BE2C (cell line): ENCODE measurements around the gene CNMD.

ENCODE experiments used
- DNase-seq: peaks from one replicate; pipeline ENCODE4 v3.0.0-alpha.2; 2020
- H3K27me3 ChIP-seq: fragments of 250-450 bp; sonication (Bioruptor Pico); 2 replicates; pipeline ENCODE4 v1.5.1; 2020; ENCODE audit warnings: mild to moderate bottlenecking
- H3K36me3 ChIP-seq: fragments of 250-450 bp; sonication (Bioruptor Pico); 2 replicates; pipeline ENCODE4 v1.5.1; 2020; ENCODE audit warnings: mild to moderate bottlenecking
- H3K4me1 ChIP-seq: fragments of 250-450 bp; sonication (Bioruptor Pico); 2 replicates; pipeline ENCODE4 v1.5.1; 2020
- H3K4me3 ChIP-seq: 2 replicates; pipeline ENCODE4 v1.5.1; 2011; ENCODE audit warnings: low read depth, low read length
- H3K9me3 ChIP-seq: fragments of 250-450 bp; sonication (Bioruptor Pico); 2 replicates; pipeline ENCODE4 v1.5.1; 2020
- CTCF ChIP-seq: IDR thresholded peaks from 2 replicates; pipeline ENCODE4 v1.5.1; 2012; ENCODE audit warnings: mild to moderate bottlenecking, low read depth, low read length

Gene CNMD

GRCh38 chr13:52783943-52784342 is 44.3 kb upstream of the CNMD start:
- Histone ChIP-seq H3K27me3 (peaks cover 12% of the 10 kb centered on the region), H3K4me1 (no peaks in the 10 kb centered on the region), H3K36me3 (no peaks in the 10 kb centered on the region), H3K4me3 (no peak overlapping the region), H3K9me3 (no peaks in the 10 kb centered on the region)
- no peak for DNase-seq
- no peak for TF ChIP-seq CTCF

DNA sequence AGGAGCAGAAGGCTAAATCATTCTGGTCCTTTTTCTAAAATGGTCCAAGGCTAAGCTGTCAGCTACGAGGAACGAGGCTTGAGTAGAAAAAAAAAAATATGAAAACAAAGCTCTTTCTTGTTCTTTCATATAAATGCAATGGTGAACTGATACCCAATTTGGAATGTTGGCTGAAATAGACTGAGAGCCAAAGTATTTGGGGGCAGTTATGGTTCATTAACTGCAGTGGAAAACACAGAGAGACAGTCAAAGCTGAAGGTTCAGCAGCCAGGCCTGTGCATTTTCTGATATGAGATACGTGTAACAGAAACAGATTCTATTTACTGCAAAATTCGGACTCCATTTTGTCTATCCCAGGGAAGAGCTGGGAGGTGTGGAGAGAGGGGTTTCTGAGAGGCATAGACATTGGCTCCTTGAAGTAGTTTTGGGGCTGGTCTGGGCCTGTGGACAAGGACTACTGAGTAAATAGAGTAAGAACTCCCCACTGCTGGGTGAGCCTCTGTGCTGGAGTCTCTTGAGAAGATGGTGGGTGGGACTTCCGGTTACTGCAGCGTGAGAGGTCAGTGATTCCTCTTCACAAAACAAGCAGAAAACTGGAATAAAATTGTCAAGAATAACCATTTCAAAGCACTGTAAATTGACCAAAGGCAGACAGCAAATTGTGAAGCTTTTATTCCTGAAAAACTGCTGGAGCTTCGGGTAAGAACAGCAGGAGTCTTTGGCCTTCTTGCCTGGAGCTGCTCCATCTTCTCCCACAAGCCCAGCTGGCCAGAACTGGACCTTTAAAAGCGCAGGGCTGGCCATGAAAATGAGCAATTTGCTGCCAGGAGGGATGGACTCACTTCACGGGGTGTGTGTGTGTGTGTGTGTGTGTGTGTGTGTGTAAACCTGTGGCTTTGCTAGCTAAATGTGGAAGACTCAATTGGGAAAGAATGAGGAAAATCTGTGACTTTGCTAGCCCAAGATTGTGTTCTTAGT is 43.1 kb upstream of the CNMD start:
- H3K4me3 ChIP-seq = no peak overlapping the region
- H3K4me1 ChIP-seq = no peaks in the 10 kb centered on the region
- TF ChIP-seq CTCF = no peak
- H3K9me3 ChIP-seq = no peaks in the 10 kb centered on the region
- H3K27me3 ChIP-seq = peaks cover 12% of the 10 kb centered on the region
- no peak for DNase-seq
- H3K36me3 ChIP-seq = no peaks in the 10 kb centered on the region

DNA sequence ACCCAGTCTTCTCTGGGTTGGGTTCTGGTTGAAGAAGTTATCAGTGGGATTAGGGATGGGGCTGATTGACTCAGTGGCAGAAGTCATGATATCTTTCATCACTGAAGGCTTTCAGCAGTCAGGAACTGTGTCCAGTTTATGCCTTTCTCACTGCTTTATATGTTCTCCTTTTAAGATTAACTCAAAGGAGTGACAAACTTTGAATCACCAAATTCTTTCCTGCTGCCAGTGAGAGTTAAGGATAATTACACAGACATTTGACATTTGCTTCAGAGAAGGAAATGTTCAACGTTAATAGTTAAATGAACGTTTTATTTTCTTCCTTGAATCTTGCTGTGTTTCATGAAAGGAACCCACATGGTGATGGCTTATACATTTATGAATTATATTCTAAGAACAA is 41.0 kb upstream of the CNMD start:
- TF ChIP-seq CTCF = no peak
- H3K4me3 ChIP-seq = no peak overlapping the region
- no peaks in the 10 kb centered on the region for H3K4me1 ChIP-seq
- H3K36me3 ChIP-seq = no peaks in the 10 kb centered on the region
- no peak for DNase-seq
- no peaks in the 10 kb centered on the region for H3K9me3 ChIP-seq
- H3K27me3 ChIP-seq = peaks cover 8% of the 10 kb centered on the region

- no peak for TF ChIP-seq CTCF
- Histone ChIP-seq H3K4me1 (no peaks in the 10 kb centered on the region), H3K36me3 (no peaks in the 10 kb centered on the region), H3K4me3 (no peak overlapping the region), H3K9me3 (no peaks in the 10 kb centered on the region), H3K27me3 (peaks cover 8% of the 10 kb centered on the region)
- no peak for DNase-seq
Observed at GRCh38 chr13:52780092-52780491, 40.5 kb upstream of the CNMD start.

GRCh38 chr13:52779103-52779502 is 39.5 kb upstream of the CNMD start:
- Histone ChIP-seq H3K4me3 (no peak overlapping the region), H3K9me3 (no peaks in the 10 kb centered on the region), H3K4me1 (no peaks in the 10 kb centered on the region), H3K27me3 (peaks cover 5% of the 10 kb centered on the region), H3K36me3 (no peaks in the 10 kb centered on the region)
- DNase-seq = no peak
- TF ChIP-seq CTCF = no peak

GRCh38 chr13:52776726-52777125 is 37.1 kb upstream of the CNMD start:
- Histone ChIP-seq H3K4me1 (no peaks in the 10 kb centered on the region), H3K27me3 (peaks cover 9% of the 10 kb centered on the region), H3K36me3 (no peaks in the 10 kb centered on the region), H3K4me3 (no peak overlapping the region), H3K9me3 (no peaks in the 10 kb centered on the region)
- no peak for DNase-seq
- no peak for TF ChIP-seq CTCF
